CD4-positive, alpha-beta memory T cell (primary cell): ENCODE data around the gene DIAPH1. TPM values are rescaled to one million over a fixed set of nuclear protein-coding genes. Genes with fewer than 3 reads are reported as not detected.

ENCODE experiments used
- CTCF ChIA-PET: fragments of 350-600 bp; sonication (Branson Sonifier 250); formaldehyde crosslinking; loops from one replicate; lab custom pipeline; 2021; ENCODE audit warnings: inconsistent platforms; ENCODE audit not compliant: partially characterized antibody; lab: Charles Lee
- POLR2A ChIA-PET: fragments of 350-600 bp; sonication (Branson Sonifier 250); formaldehyde crosslinking; loops from one replicate; lab custom pipeline; 2021; ENCODE audit not compliant: partially characterized antibody; lab: Charles Lee
- DNase-seq, 5 donors: peaks; one replicate each; pipeline versions ENCODE4 v3.0.0 to v3.0.0-alpha.2; 2020 to 2022; ENCODE audit warnings: mixed read lengths in 1 of 5
- H3K27ac ChIP-seq: one replicate; pipeline ENCODE4 v1.7.0; 2013; ENCODE audit warnings: low read depth, low read length
- H3K27me3 ChIP-seq: 2 replicates; pipeline ENCODE4 v1.7.0; 2013; ENCODE audit warnings: mild to moderate bottlenecking, low read length, moderate library complexity; ENCODE audit not compliant: insufficient read depth
- H3K36me3 ChIP-seq: 2 replicates; pipeline ENCODE4 v1.7.0; 2013; ENCODE audit warnings: mild to moderate bottlenecking, low read length, moderate library complexity; ENCODE audit not compliant: insufficient read depth
- H3K4me1 ChIP-seq: 2 replicates; pipeline ENCODE4 v1.7.0; 2013; ENCODE audit warnings: mild to moderate bottlenecking, low read length, moderate library complexity; ENCODE audit not compliant: insufficient read depth
- H3K4me3 ChIP-seq, 2 donors: one replicate each; pipeline ENCODE4 v1.7.0; 2013; ENCODE audit warnings: low read length in 2 of 2, mild to moderate bottlenecking in 1 of 2
- H3K9me3 ChIP-seq, 2 donors: one replicate each; pipeline ENCODE4 v1.7.0; 2013; ENCODE audit warnings: low read length in 2 of 2, control low read depth in 1 of 2; ENCODE audit not compliant: control insufficient read depth in 1 of 2
- H3K27ac Mint-ChIP-seq, 7 donors: one replicate each; pipeline ENCODE4 v1.8.0; 2020 to 2021; ENCODE audit warnings: mixed read lengths in 7 of 7, mild to moderate bottlenecking in 6 of 7, inconsistent platforms in 3 of 7, moderate library complexity in 3 of 7
- H3K27me3 Mint-ChIP-seq, 2 donors: one replicate each; pipeline ENCODE4 v1.8.0; 2020 to 2021; ENCODE audit warnings: mixed read lengths in 2 of 2
- H3K36me3 Mint-ChIP-seq, 2 donors: one replicate each; pipeline ENCODE4 v1.8.0; 2020 to 2021; ENCODE audit warnings: mixed read lengths in 2 of 2, inconsistent platforms in 1 of 2, mild to moderate bottlenecking in 1 of 2
- H3K4me1 Mint-ChIP-seq, 4 donors: one replicate each; pipeline ENCODE4 v1.8.0; 2020 to 2021; ENCODE audit warnings: mixed read lengths in 4 of 4, mild to moderate bottlenecking in 1 of 4
- H3K4me3 Mint-ChIP-seq, 8 donors: one replicate each; pipeline ENCODE4 v1.8.0; 2020 to 2021; ENCODE audit warnings: mixed read lengths in 8 of 8, mild to moderate bottlenecking in 7 of 8, moderate library complexity in 6 of 8, inconsistent platforms in 3 of 8
- H3K9me3 Mint-ChIP-seq, 8 donors: one replicate each; pipeline ENCODE4 v1.8.0; 2020 to 2021; ENCODE audit warnings: mixed read lengths in 8 of 8, mild to moderate bottlenecking in 5 of 8, inconsistent platforms in 3 of 8, moderate library complexity in 1 of 8
- intact Hi-C: fragments of 100-400 bp; cut with micrococcal nuclease; formaldehyde crosslinking; loops from one replicate; pipeline ENCODE4 v1.15.1; 2023
- polyA plus RNA-seq, 2 donors: library from polyadenylated mRNA; unstranded; fragments of 300-500 nt; fragmentation: Illumina TruSeq; gene quantifications; one replicate each; pipeline ENCODE4 v1.2.3, GENCODE V29; 2021
- total RNA-seq, 2 experiments: library from RNA; stranded (reverse); gene quantifications; one replicate each; pipeline ENCODE4 v1.2.3, GENCODE V29; 2021

DIAPH1 gene
- total and polyA plus RNA-seq, 4 experiments from 2014 or later = 81.5 to 211 (median 178) TPM

- H3K4me1 ChIP-seq = peaks cover 12% of the 10 kb centered on the region
- H3K9me3 Mint-ChIP-seq = peaks cover 0 to 2% (median 0%) of the 10 kb centered on the region in 8 donors
- no peaks in the 10 kb centered on the region for H3K27me3 ChIP-seq
- H3K36me3 ChIP-seq = peaks cover 20% of the 10 kb centered on the region
- H3K27ac Mint-ChIP-seq = peak overlapping the region in 6 of 7 donors; percentile 38 to 74 (median 52)
- H3K9me3 ChIP-seq = no peaks in the 10 kb centered on the region
- peaks cover 7 to 14% (median 12%) of the 10 kb centered on the region in 4 donors for H3K4me1 Mint-ChIP-seq
- CTCF ChIA-PET = interaction anchor here (0.9 to 16.9 kb wide), 4 partner anchors 20 to 74 kb away, joined by 3 to 198 read pairs (median 4); partner anchors contain the start of gene DIAPH1
- H3K4me3 ChIP-seq = no peak overlapping the region
- intact Hi-C loops = no loop called here
- H3K27ac ChIP-seq = no peak overlapping the region
- POLR2A ChIA-PET = interaction anchor here (0.9 kb wide), 1 partner anchor 9 kb away, joined by 6 read pairs; the partner anchor contains the start of gene FCHSD1
- no peak for DNase-seq
- peaks cover 13 to 53% of the 10 kb centered on the region in 2 donors for H3K36me3 Mint-ChIP-seq
- H3K27me3 Mint-ChIP-seq = no peaks in the 10 kb centered on the region
- H3K4me3 Mint-ChIP-seq = no peak overlapping the region
Measured at GRCh38 chr5:141641634-141642267, 23.0 kb upstream of the DIAPH1 start.

- H3K4me1 Mint-ChIP-seq = peaks cover 10 to 21% (median 17%) of the 10 kb centered on the region in 4 donors
- ChIA-PET CTCF (interaction anchor here (16.9 kb wide), 1 partner anchor 19 kb away, joined by 198 read pairs; the partner anchor contains the start of gene DIAPH1), POLR2A (interaction anchor here (1.7 kb wide), 1 partner anchor 10 kb away, joined by 9 read pairs; the partner anchor contains the start of gene FCHSD1)
- Histone ChIP-seq H3K4me1 (peaks cover 19% of the 10 kb centered on the region), H3K36me3 (peaks cover 15% of the 10 kb centered on the region), H3K4me3 (no peak overlapping the region), H3K27me3 (no peaks in the 10 kb centered on the region), H3K27ac (no peak overlapping the region), H3K9me3 (no peaks in the 10 kb centered on the region)
- H3K27me3 Mint-ChIP-seq = no peaks in the 10 kb centered on the region
- peak overlapping the region in 1 of 8 donors; percentile 46 for H3K4me3 Mint-ChIP-seq
- intact Hi-C loops = no loop called here
- H3K36me3 Mint-ChIP-seq = peaks cover 5 to 49% of the 10 kb centered on the region in 2 donors
- H3K27ac Mint-ChIP-seq = peak overlapping the region in 3 of 7 donors; percentile 40 to 87 (median 83)
- peaks cover 0 to 2% (median 0%) of the 10 kb centered on the region in 8 donors for H3K9me3 Mint-ChIP-seq
- no peak for DNase-seq
Measured at GRCh38 chr5:141640698-141641097, 21.9 kb upstream of the DIAPH1 start.

GRCh38 chr5:141640051-141640415 is 21.2 kb upstream of the DIAPH1 start:
- intact Hi-C loops = no loop called here
- no peaks in the 10 kb centered on the region for H3K27me3 Mint-ChIP-seq
- POLR2A ChIA-PET = interaction anchor here (1.7 to 4.5 kb wide), 2 partner anchors 11 to 34 kb away, joined by 9 to 53 read pairs; partner anchors contain the start of gene FCHSD1
- peaks cover 15% of the 10 kb centered on the region for H3K36me3 ChIP-seq
- peaks cover 0 to 2% (median 0%) of the 10 kb centered on the region in 8 donors for H3K9me3 Mint-ChIP-seq
- H3K4me3 Mint-ChIP-seq = no peak overlapping the region
- H3K4me3 ChIP-seq = no peak overlapping the region
- H3K36me3 Mint-ChIP-seq = peaks cover 3 to 45% of the 10 kb centered on the region in 2 donors
- no peaks in the 10 kb centered on the region for H3K9me3 ChIP-seq
- peaks cover 25% of the 10 kb centered on the region for H3K4me1 ChIP-seq
- H3K4me1 Mint-ChIP-seq = peaks cover 16 to 27% (median 23%) of the 10 kb centered on the region in 4 donors
- H3K27ac Mint-ChIP-seq = peak overlapping the region in 1 of 7 donors; percentile 36
- CTCF ChIA-PET = interaction anchor here (16.9 kb wide), 1 partner anchor 18 kb away, joined by 198 read pairs; the partner anchor contains the start of gene DIAPH1
- H3K27ac ChIP-seq = no peak overlapping the region
- DNase-seq = no peak
- no peaks in the 10 kb centered on the region for H3K27me3 ChIP-seq

- Mint-ChIP-seq H3K4me3 (no peak overlapping the region), H3K4me1 (peaks cover 20 to 33% (median 27%) of the 10 kb centered on the region in 4 donors), H3K27ac (peak overlapping the region in 2 of 7 donors; percentile 90 to 94), H3K9me3 (peaks cover 0 to 2% (median 0%) of the 10 kb centered on the region in 8 donors), H3K27me3 (no peaks in the 10 kb centered on the region), H3K36me3 (peaks cover 0 to 42% of the 10 kb centered on the region in 2 donors)
- H3K4me3 ChIP-seq = no peak overlapping the region
- H3K4me1 ChIP-seq = peaks cover 31% of the 10 kb centered on the region
- intact Hi-C loops = loop anchor here (5.0 to 10.0 kb wide), 2 partner anchors 43 to 1075 kb away; partner anchors contain the start of genes APBB3, ARAP3 and SLC35A4
- no peaks in the 10 kb centered on the region for H3K9me3 ChIP-seq
- no peak for DNase-seq
- H3K27ac ChIP-seq = no peak overlapping the region
- POLR2A ChIA-PET = interaction anchor here (1.7 to 6.2 kb wide), 4 partner anchors 8 to 34 kb away, joined by 9 to 159 read pairs (median 44); partner anchors contain the start of genes DIAPH1 and FCHSD1
- H3K36me3 ChIP-seq = peaks cover 15% of the 10 kb centered on the region
- no peaks in the 10 kb centered on the region for H3K27me3 ChIP-seq
- CTCF ChIA-PET = interaction anchor here (16.9 kb wide), 1 partner anchor 18 kb away, joined by 198 read pairs; the partner anchor contains the start of gene DIAPH1
Measured at GRCh38 chr5:141639357-141640050, 20.7 kb upstream of the DIAPH1 start.

- peaks cover 38% of the 10 kb centered on the region for H3K4me1 ChIP-seq
- POLR2A ChIA-PET = interaction anchor here (1.1 to 6.2 kb wide), 7 partner anchors 9 to 46 kb away, joined by 4 to 159 read pairs (median 53); partner anchors contain the start of genes DIAPH1 and FCHSD1
- H3K36me3 Mint-ChIP-seq = peaks cover 6 to 40% of the 10 kb centered on the region in 2 donors
- H3K27me3 Mint-ChIP-seq = no peaks in the 10 kb centered on the region
- H3K27ac Mint-ChIP-seq = peak overlapping the region; percentile 90 to 98 (median 92)
- H3K4me3 Mint-ChIP-seq = peak overlapping the region; percentile 47 to 93 (median 88)
- intact Hi-C loops = loop anchor here (5.0 to 10.0 kb wide), 2 partner anchors 44 to 1074 kb away; partner anchors contain the start of genes APBB3, ARAP3 and SLC35A4
- H3K4me3 ChIP-seq = no peak overlapping the region
- peaks cover 26 to 39% (median 34%) of the 10 kb centered on the region in 4 donors for H3K4me1 Mint-ChIP-seq
- no peak for DNase-seq
- no peaks in the 10 kb centered on the region for H3K9me3 ChIP-seq
- H3K9me3 Mint-ChIP-seq = peaks cover 0 to 2% (median 0%) of the 10 kb centered on the region in 8 donors
- CTCF ChIA-PET = interaction anchor here (2.7 to 28.3 kb wide), 3 partner anchors 13 to 47 kb away, joined by 15 to 712 read pairs (median 198); partner anchors contain the start of genes DIAPH1 and FCHSD1
- no peak overlapping the region for H3K27ac ChIP-seq
- peaks cover 10% of the 10 kb centered on the region for H3K36me3 ChIP-seq
- H3K27me3 ChIP-seq = no peaks in the 10 kb centered on the region
Measured at GRCh38 chr5:141638771-141639170, 20.0 kb upstream of the DIAPH1 start.

- Mint-ChIP-seq H3K4me3 (peak overlapping the region; percentile 86 to 93 (median 88)), H3K27me3 (no peaks in the 10 kb centered on the region), H3K4me1 (peaks cover 26 to 44% (median 34%) of the 10 kb centered on the region in 4 donors), H3K9me3 (peaks cover 0 to 2% (median 0%) of the 10 kb centered on the region in 8 donors), H3K27ac (peak overlapping the region; percentile 90 to 98 (median 92)), H3K36me3 (peaks cover 6 to 40% of the 10 kb centered on the region in 2 donors)
- Histone ChIP-seq H3K4me3 (peak overlapping the region; percentile 84 to 98), H3K36me3 (peaks cover 9% of the 10 kb centered on the region), H3K9me3 (no peaks in the 10 kb centered on the region), H3K27ac (peak overlapping the region; percentile 87), H3K4me1 (peaks cover 43% of the 10 kb centered on the region), H3K27me3 (no peaks in the 10 kb centered on the region)
- CTCF ChIA-PET = interaction anchor here (1.0 to 28.3 kb wide), 16 partner anchors 9 to 331 kb away, joined by 3 to 712 read pairs (median 8); partner anchors contain the start of genes DIAPH1, FCHSD1 and RNF14
- DNase-seq = peak; percentile 48 to 72 (median 60)
- intact Hi-C loops = loop anchor here (5.0 to 10.0 kb wide), 2 partner anchors 44 to 1073 kb away; partner anchors contain the start of genes APBB3, ARAP3 and SLC35A4
- POLR2A ChIA-PET = interaction anchor here (0.8 to 6.2 kb wide), 20 partner anchors 10 to 331 kb away, joined by 3 to 159 read pairs (median 6); partner anchors contain the start of genes DIAPH1, FCHSD1, RNF14 and TAF7
Measured at GRCh38 chr5:141637767-141638419, 19.1 kb upstream of the DIAPH1 start.
